HL-60/S4 treated with retinoic acid at 250 ng/mL for 4 days and 3 days (cell line): ENCODE data around the gene USP5.

Source experiments
- in situ Hi-C: fragments of 300-500 bp; cut with MboI; formaldehyde crosslinking; loops from 2 replicates; pipeline ENCODE4 v1.7.0; 2022; ENCODE audit warnings: low sequenced_read_pairs

USP5 gene

GRCh38 chr12:6851921-6852650, at the start of gene USP5:
Gene USP5, plus strand, starts transcription at chr12:6852150. Its CDS starts 30 bp downstream, at chr12:6852180.
- in situ Hi-C loops = no loop called here

GRCh38 chr12:6807170-6807569, 44.8 kb upstream of the USP5 start:
- in situ Hi-C loops = no loop called here

GRCh38 chr12:6809056-6809455, 42.9 kb upstream of the USP5 start:
- in situ Hi-C loops = no loop called here

- in situ Hi-C loops = no loop called here
Observed at GRCh38 chr12:6810758-6811157, 41.2 kb upstream of the USP5 start.

DNA sequence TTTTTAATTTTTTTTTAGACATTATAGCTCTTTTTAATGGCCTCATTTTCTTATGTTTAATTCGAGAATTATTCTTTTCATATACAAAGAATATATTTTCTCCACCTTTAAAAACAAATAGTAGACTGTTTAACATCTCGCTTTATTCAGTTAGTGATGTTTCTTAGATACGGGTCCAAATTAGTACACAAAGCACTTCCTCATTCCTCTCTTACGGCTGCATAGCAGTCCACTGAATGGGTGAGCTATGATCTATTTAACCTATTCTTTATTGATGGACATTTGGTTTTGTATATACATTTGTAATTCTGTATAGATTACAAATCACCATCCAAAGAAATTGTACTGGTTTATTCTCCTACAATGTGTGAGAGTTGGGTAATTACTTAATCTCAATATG, 38.6 kb upstream of the USP5 start:
- in situ Hi-C loops = no loop called here

DNA sequence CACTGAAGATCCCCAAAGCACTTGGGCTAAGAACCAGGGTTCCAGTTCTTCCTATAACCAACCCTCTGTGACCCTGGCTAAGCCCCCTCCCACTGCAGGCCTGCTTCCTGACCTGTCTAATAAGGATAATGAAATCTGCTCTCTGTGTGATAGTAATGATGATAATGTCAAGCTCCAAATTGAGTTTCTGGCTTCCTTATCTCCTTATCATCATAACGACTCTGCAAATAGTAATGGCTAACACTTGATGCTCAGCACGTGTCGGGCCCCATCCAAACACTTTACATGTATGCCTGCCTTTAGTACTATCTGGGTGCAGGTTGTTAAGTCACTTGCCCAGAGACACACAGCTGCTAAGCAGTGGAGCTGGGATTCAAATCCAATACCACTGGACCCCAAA, 35.4 kb upstream of the USP5 start:
- in situ Hi-C loops = no loop called here

DNA sequence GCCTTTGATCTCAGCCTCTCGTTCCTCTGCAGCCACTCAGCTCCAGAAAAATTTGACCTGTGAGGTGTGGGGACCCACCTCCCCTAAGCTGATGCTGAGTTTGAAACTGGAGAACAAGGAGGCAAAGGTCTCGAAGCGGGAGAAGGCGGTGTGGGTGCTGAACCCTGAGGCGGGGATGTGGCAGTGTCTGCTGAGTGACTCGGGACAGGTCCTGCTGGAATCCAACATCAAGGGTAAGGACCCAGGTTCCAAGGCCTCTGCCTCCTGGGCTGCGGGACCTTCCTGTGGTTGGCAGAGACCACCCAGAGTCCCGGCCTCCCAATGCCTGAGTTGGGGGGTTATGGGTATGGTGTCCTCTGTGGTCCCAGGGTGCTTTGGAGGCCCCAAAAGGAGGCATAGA, 34.9 kb upstream of the USP5 start:
- in situ Hi-C loops = no loop called here

DNA sequence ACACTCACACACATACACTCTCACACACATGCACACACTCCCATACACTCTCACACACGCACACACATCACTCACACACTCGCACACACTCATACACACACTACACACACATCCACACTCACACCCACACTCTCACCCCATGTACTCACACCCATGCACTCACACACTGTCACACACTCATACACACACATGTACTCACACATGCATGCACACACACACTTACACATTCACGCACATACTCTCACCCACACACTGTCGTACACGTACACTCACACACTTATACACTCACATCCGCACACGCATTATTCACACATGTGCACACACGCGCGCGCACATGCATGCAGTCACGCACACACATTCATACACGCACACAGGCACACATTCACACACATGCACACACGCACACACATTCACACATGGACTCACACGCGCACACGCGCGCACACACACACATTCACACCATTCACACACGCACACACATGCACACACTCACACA, 34.2 kb upstream of the USP5 start:
- in situ Hi-C loops = no loop called here

- in situ Hi-C loops = no loop called here
Observed at GRCh38 chr12:6818222-6818621, 33.7 kb upstream of the USP5 start.

DNA sequence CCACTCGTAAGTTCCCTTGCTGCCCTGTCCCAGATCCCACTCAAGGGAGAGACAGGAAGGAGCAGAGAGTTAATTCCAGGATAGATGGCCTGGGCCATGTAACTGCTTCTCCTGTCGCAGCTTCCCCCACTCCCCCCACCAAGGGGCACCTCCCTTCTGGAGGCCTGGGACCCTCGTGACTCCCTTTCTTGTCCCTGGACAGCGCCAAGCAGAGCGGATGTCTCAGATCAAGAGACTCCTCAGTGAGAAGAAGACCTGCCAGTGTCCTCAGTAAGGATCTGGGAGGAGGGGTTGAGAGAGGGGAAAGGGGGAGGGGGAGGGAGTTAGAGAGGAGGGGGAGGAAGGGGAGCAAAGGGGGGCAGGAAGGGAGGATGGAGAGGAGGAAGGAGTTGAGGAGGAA, 33.3 kb upstream of the USP5 start:
- in situ Hi-C loops = no loop called here

GRCh38 chr12:6819106-6820030, 32.6 kb upstream of the USP5 start:
- in situ Hi-C loops = loop anchor here (10.0 kb wide), 1 partner anchor 205 kb away; no protein-coding TSS in a partner anchor

DNA sequence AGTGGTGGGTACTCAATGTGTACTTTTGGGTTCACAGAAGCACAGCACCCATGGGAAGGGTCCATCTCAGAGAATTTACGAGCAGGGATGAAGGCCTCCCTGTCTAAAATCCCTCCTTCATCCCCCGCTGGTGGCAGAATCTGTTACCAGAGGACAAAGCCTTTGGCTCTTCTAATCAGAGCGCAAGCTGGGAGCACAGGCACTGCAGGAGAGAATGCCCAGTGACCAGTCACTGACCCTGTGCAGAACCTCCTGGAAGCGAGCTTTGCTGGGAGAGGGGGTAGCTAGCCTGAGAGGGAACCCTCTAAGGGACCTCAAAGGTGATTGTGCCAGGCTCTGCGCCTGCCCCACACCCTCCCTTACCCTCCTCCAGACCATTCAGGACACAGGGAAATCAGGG, 31.8 kb upstream of the USP5 start:
- in situ Hi-C loops = loop anchor here (10.0 kb wide), 1 partner anchor 205 kb away; no protein-coding TSS in a partner anchor

DNA sequence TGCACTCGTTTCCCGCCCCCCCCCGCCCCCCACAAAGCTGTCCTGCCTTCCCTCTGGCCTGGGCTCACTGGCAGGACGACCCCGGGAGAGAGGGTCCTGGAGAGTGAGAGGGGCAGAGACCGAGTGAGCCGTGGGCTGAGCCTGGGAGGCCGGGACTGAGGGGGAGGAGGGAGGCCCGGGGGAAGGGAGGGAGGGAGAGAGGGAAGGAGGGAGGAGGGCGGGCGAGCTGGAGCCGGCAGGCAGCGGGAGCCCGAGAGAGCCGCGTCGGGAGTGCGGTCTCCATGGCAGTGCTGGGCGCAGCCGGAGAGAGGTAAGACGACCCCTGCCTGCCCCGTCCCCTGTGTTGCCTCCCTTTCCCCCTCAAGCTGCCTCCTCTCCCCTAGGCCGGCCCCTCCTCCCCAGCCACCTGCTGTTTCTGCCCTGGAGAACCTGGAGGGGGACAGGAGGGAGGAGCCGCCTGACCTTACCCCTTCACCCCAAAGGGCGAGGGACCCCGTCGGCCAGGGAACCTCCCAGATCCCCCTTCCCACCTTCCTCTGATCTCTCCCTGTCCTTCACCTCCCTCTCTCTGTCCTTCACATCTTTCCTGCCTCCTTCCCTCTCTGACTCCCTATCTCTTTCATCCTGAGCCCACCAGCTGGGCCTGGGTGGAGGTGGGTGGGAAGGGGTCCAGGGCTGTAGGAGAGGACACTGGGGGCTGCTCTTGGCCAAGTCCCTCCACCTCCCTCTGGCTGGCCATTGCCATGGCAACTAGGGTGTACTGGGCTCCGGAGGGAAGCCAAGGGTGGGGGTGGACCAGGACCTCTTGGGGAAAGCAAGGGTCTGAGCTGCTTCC, 30.1 kb upstream of the USP5 start, which contains the start of gene GPR162:
Gene GPR162, plus strand, starts transcription at position 231 of the 835 bp plus-strand sequence. CDS start 2,078 bp downstream, outside the sequence.
- in situ Hi-C loops = loop anchor here (10.0 kb wide), 1 partner anchor 207 kb away; no protein-coding TSS in a partner anchor

GRCh38 chr12:6822426-6823135, 29.4 kb upstream of the USP5 start:
- in situ Hi-C loops = loop anchor here (10.0 kb wide), 1 partner anchor 208 kb away; no protein-coding TSS in a partner anchor

DNA sequence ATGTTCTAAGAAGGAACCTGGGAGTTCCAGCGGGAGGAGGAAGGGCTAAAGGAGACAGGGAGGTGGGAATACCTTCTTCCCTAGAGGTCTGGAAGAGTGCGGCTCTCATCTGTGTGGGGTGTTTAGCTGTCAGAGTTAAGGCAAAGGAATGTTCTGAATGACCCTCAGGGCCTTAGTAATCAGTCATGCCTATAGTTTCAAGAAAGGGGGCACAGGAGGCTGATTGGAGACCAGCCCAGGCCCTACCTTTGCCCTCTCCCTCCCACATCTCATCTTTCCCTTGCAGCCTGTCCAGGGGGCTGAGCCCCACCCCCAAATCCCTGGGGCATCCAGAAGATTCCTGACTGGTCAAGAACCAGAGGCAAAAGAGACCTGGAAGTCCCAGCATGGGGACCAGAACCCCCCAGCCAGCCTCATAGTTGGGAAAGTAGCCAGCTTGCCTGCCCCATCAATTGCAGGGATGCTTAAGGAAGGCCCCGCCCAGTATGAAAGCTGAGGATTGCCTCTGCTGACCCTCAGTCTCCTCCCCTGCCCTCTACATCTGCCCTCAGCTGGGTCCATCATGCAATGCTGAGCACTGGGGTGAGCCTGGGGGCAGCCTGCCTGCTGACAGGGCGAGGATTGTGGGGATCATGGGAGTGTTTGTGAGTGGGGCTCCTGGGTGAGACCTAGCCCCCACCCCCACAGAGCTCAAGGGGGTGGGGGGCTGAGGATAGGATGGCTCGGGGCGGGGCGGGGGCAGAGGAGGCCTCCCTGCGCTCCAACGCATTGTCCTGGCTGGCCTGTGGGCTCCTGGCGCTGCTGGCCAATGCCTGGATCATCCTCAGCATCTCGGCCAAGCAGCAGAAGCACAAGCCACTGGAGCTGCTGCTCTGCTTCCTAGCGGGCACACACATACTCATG, 28.5 kb upstream of the USP5 start:
- in situ Hi-C loops = loop anchor here (10.0 kb wide), 1 partner anchor 209 kb away; no protein-coding TSS in a partner anchor

DNA sequence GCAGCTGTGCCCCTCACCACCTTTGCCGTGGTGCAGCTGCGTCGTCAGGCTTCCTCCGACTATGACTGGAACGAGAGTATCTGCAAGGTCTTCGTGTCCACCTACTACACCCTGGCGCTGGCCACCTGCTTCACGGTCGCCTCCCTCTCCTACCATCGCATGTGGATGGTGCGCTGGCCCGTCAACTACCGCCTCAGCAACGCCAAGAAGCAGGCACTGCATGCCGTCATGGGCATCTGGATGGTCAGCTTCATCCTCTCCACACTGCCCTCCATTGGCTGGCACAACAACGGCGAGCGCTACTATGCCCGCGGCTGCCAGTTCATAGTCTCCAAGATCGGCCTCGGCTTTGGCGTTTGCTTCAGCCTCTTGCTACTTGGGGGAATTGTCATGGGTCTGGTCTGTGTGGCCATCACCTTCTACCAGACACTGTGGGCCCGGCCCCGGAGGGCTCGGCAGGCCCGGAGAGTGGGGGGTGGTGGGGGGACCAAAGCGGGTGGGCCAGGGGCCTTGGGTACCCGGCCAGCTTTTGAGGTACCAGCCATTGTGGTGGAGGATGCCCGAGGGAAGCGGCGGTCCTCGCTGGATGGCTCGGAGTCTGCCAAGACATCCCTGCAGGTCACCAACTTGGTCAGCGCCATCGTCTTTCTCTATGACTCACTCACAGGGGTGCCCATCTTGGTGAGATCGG, 27.7 kb upstream of the USP5 start:
- in situ Hi-C loops = loop anchor here (10.0 kb wide), 1 partner anchor 209 kb away; no protein-coding TSS in a partner anchor

DNA sequence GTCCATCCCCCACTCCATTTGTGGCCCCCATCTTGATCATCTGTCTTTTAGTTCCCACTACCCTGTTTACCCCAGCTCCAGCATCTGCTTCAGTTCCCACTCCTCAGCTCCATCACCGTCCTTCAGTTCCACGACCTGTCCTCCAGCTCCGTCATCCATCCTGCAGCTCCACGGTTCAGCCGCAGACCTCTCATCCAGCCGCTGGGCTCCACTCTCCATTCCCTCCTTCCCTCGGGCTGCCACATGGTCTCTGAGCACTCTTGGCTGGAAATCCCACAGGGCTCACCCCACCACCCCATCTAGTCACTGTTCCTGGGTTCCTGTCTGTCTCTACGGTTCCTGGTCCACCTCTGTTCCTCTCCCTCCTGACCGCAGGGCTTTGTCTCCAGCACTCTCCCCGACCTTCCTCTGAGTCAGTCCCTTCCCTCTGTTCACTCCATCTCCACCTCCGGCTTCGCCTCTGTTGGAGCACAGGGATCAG, 27.0 kb upstream of the USP5 start:
- in situ Hi-C loops = loop anchor here (10.0 kb wide), 1 partner anchor 210 kb away; no protein-coding TSS in a partner anchor
